Diencephalon (tissue), 1 donor: Measurements from ENCODE around the gene YJEFN3. TPM values are rescaled to one million over a fixed set of nuclear protein-coding genes. Genes with fewer than 3 reads are reported as not detected.

Experiments
- total RNA-seq: library from RNA; depleted of rRNA; stranded (reverse); fragments of >200 nt; gene quantifications from one replicate; pipeline ENCODE4 v1.2.3, GENCODE V29; 2014

Gene YJEFN3, protein sequence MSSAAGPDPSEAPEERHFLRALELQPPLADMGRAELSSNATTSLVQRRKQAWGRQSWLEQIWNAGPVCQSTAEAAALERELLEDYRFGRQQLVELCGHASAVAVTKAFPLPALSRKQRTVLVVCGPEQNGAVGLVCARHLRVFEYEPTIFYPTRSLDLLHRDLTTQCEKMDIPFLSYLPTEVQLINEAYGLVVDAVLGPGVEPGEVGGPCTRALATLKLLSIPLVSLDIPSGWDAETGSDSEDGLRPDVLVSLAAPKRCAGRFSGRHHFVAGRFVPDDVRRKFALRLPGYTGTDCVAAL
- 11.1 TPM for total RNA-seq

DNA sequence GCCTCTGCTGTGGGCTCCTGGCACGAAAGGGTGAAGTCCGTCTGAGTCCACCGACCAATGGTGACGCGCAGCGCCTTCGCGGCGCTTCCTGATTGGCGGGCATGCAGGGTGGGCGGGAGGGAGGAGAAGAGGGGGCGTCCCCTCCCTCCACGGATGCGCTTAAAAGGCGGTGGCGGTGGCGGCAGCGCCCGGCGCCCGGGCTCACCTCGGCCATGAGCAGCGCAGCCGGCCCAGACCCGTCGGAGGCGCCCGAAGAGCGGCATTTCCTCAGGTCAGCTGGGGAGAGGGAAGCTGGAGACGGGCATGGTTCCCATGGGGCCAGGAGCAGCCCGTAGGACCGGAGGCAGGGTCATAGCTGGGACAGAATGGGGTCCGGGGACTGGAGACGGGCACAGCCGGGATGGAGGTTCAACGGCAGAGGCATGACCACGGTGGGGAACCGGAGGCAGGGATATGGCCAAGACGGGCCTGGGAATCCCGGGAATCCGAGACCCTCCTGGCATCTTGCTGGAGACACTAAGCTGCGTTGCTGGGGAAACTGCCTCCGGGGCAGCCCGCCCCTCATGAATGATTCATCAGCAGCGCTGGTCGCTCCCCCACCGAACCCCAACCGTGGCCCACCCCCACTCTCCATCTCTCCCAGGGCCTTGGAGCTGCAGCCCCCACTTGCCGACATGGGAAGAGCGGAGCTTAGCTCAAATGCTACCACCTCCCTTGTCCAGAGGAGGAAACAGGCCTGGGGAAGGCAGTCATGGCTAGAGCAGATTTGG is at the start of gene YJEFN3:
TSS of gene YJEFN3 (plus strand) at position 191 of the 770 bp plus-strand sequence. CDS start at position 213, 22 bp downstream.

DNA sequence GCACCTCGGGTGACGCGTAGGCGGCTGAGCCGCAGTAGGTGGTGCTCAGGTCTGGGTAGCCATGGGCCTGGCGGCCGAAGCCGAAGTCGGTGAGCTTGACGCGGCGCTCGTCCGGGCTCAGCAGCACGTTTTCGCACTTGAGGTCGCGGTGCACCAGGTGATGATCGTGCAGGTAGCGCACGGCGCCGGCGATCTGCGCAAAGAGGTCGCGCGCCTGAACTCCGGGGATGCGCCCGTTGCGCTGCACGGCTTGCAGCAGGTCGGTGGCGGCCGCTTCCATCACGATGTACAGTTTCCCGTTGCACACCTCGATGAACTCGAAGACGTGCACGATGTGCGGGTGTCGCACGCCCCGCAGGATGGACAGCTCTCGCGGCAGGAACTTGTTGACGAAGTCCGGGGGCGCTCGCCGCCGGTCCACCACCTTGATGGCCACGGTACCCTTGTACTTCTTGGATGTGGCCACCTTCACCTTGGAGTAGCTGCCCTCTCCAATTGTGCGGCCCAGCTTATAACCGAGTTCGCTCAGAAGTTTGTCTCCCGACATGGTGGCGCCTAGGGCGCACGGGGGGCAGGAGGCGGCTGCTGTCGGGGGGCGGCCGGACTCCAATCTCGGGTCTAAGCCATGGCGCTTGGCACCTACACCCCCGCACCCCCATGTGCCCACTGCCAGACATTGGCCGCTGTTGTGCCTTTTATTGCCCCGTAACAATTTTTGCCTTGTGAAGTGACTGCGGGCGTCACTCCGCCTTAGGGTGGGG is 13.7 kb upstream of the YJEFN3 start, which contains the start of gene TSSK6:
TSS of gene TSSK6 (minus strand) at position 668 of the 761 bp plus-strand sequence. CDS start at position 547, 121 bp downstream.

DNA sequence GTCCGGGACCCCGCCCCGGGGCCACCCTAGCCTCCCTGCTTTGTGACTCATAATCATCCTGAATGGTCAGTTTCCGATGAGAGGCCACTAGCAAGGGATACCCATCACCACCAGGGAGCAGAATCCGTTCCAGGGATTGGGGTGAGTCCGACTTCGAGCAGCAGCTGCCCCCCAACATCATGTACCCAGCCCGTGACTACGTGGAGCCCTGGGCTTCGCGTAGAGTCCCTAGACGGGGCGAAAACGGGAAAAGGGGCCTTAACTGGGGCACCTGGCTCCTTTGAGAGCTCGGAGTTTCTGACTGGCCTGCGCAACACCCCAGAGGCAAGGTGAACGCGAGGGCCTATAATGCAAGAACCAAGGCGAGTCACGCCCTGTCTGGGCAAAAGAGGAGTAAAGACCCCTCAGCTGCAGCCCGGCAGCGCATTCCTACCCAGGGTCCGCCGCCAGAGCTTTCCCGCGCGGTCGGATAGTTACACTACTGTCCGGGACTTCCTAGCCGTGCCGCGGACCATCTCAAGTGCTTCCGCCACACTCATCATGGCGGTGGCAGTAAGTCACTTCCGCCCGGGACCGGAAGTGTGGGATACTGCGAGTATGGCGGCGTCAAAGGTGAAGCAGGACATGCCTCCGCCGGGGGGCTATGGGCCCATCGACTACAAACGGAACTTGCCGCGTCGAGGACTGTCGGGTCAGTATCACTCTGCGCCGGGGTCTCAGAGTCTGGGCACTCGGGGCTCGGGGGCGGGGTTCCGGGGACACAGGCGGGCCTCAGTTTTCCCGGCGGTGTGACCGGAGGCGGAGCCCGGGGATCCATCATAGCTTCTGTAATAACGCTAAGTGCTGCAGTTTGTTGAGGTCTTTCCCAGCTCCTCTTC is 12.8 kb upstream of the YJEFN3 start, which contains the start of gene NDUFA13:
TSS of gene NDUFA13 (plus strand) at position 584 of the 878 bp plus-strand sequence. CDS start at position 598, 14 bp downstream.

DNA sequence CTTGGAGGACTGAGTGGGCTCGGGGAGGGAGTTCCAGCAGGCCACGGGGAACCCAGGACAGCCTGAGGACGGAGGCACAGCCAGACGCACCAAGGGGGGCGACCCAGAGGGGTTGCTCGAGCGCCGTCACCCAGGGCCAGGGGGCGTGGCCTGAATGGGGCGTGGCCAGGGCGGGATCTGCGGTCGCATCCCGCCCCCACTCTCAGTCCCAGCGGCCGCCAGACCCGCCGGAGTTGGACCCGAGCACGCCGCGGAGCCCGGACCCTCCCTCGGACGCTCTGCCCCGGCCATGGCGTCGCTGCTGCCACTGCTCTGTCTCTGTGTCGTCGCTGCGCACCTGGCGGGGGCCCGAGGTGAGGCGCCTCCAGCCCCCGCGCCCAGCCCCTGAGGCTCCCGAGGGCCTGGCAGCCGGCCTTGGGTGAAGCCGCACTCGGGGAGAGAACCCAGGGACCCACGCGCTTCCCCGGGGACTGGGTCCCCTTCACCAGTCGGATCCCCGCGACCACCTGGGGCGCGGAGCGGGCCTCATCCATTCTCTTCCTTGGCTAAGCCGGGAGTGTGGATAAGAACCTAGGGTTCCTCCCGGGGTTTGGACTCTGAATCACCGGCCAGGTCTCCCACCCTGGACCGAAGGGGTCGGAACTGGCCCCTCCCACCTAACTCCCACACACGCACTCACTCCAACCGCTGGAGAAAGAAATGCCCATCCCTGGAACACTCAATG is 9.5 kb downstream of the YJEFN3 start, which contains the start of gene CILP2:
TSS of gene CILP2 (plus strand) at position 205 of the 724 bp plus-strand sequence. CDS start at position 290, 85 bp downstream.

Other genes with a start within 250 kb of the YJEFN3 start
- 26.8 TPM for gene SUGP1, start 208.4 kb upstream of the YJEFN3 start, total RNA-seq
- 34.1 TPM for gene MAU2, start 208.1 kb upstream of the YJEFN3 start, total RNA-seq
- 16.1 TPM for gene GATAD2A, start 123.2 kb upstream of the YJEFN3 start, total RNA-seq
- gene TSSK6, start 13.4 kb upstream of the YJEFN3 start, total RNA-seq: 1.2 TPM
- gene NDUFA13, start 12.7 kb upstream of the YJEFN3 start, total RNA-seq: 155 TPM
- gene CILP2, start 9.4 kb downstream of the YJEFN3 start, total RNA-seq: 1.8 TPM
- 10.6 TPM for gene PBX4, start 89.8 kb downstream of the YJEFN3 start, total RNA-seq
- 16.1 TPM for gene LPAR2, start 99.3 kb downstream of the YJEFN3 start, total RNA-seq
- gene GMIP, start 114.7 kb downstream of the YJEFN3 start, total RNA-seq: 16.8 TPM
- 25.4 TPM for gene ATP13A1, start 134.8 kb downstream of the YJEFN3 start, total RNA-seq
- gene ZNF101, start 139.9 kb downstream of the YJEFN3 start, total RNA-seq: 9.2 TPM
- 28.4 TPM for gene ZNF14, start 204.2 kb downstream of the YJEFN3 start, total RNA-seq